ENCODE data around the gene DNAJC5G.
"Not testable (repeated sequence)": the region's sequence is repeated elsewhere in the genome, so short reads cannot be mapped to it uniquely, and the experiment has no call there.

The DNAJC5G gene

GRCh38 chr2:27306136-27306535 is 30.9 kb downstream of the DNAJC5G start:
- in situ Hi-C loops (cut with MboI; ENCODE audit: low sequenced_read_pairs): no loop called here

- in situ Hi-C loops (cut with MboI; ENCODE audit: low sequenced_read_pairs): no loop called here
Measured at GRCh38 chr2:27306573-27307286, 31.5 kb downstream of the DNAJC5G start.

DNA sequence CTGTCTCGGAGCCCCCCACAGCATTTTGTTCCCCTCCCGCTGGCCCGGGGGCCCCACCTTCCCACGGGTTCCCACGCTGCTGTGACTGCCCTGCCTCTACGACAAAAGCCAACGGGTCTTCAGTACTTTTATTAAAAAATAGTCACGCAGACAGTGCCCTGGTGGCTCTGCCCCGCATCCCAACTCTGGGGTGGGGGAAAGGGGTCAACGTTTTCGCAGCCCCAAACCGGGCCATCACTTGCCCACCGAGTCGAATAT is 32.0 kb downstream of the DNAJC5G start:
- in situ Hi-C loops (cut with MboI; ENCODE audit: low sequenced_read_pairs): no loop called here

GRCh38 chr2:27307545-27308358 is 32.5 kb downstream of the DNAJC5G start:
- in situ Hi-C loops (cut with MboI; ENCODE audit: low sequenced_read_pairs): no loop called here

- in situ Hi-C loops (cut with MboI; ENCODE audit: low sequenced_read_pairs): no loop called here
Measured at GRCh38 chr2:27308359-27308881, 33.2 kb downstream of the DNAJC5G start, which contains the start of gene UCN. TSS of gene UCN (minus strand) at chr2:27308445. CDS start at chr2:27307895, 550 bp downstream.

DNA sequence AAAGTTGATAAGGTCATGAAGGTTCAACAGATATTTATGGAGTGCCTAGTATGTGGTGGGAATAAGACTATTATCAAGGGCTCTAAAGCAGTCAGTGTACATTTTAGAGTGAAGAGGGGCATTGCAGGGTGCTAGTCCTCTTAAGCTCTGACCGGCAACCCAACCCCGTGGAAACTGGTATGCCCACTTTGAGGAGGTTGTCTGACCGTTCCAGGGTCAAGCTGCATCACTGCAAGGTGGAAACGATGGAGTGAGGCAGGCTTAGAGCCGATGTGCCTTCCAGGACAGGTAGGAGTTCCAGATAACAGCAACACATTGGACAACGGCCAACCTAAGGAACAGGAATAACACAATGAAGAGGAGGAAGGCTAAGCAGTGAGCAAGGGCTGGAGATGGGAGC is 34.4 kb downstream of the DNAJC5G start:
- in situ Hi-C loops (cut with MboI; ENCODE audit: low sequenced_read_pairs): no loop called here

- in situ Hi-C loops (cut with MboI; ENCODE audit: low sequenced_read_pairs): no loop called here
Measured at GRCh38 chr2:27312152-27312551, 36.9 kb downstream of the DNAJC5G start.

- in situ Hi-C loops (cut with MboI; ENCODE audit: low sequenced_read_pairs): no loop called here
Measured at GRCh38 chr2:27313882-27314645, 38.8 kb downstream of the DNAJC5G start.

- in situ Hi-C loops (cut with MboI; ENCODE audit: low sequenced_read_pairs): no loop called here
Measured at GRCh38 chr2:27314709-27315108, 39.5 kb downstream of the DNAJC5G start.

- in situ Hi-C loops (cut with MboI; ENCODE audit: low sequenced_read_pairs): no loop called here
Measured at GRCh38 chr2:27315122-27315521, 39.9 kb downstream of the DNAJC5G start.

DNA sequence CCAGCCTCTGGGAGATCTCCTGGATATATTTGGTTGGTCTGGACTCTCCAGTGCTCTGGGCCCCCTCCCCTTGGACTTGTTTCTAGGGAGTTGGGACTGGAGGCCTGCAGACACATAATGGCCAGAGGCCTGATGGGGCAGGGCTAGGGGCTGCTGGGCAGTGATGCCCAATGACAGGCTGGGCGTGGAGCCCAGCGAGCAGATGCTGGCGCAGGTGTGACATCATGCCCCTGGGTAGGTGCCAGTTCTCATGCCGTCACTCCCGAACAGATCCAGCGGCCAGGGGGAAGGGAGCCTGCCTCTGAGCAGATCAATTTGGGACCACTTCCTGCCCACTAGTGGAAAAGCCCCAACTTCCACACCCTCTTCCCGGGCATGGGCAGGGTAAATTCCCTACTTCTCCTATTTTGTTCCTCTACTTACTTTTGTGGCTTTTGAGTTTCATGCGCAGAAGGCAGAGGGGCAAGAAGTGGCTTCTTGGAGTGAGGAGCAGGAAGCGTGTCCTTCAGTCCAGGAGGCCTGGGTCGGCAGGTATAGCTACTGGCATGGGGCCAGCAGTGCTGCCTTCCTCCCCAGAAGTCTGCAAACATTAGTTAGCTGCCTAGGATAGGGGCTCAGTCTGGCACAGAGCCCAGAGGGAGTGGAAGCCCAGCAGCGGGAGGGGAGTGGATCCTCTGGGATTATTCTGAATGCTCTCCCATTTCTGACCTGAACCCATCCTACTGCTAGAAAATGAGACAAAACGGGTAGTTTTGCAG is 41.6 kb downstream of the DNAJC5G start:
- in situ Hi-C loops (cut with MboI; ENCODE audit: low sequenced_read_pairs): no loop called here

- in situ Hi-C loops (cut with MboI; ENCODE audit: low sequenced_read_pairs): not testable (repeated sequence)
Measured at GRCh38 chr2:27319839-27320238, 44.6 kb downstream of the DNAJC5G start.

DNA sequence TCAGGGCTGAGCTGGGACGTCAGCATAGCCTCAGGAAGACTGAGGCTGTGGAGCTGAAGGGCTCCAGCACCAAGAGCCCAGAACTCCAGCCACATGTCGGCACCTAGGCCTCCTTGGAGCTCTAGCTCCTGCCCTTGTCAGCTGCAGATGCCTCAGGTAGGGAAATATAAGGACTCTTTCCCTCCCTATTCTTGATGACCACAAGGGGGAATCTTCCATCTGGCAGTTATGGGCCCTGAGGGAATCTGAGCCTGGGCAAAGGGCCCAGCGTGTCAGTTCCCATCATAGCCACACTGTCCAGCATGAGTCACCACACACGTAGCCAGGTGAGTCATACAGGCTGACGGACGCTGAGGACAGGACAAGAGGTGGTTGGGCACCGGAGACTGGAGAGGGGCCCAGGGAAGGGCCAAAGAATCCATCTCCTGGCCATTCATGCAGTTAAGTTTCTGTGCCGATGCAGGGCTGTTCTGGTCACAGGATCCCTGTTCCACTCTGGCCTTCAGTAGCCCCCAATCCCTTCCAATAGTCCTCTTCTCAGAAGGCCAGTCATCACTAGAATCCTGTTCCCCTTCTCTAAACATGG is 45.8 kb downstream of the DNAJC5G start:
- in situ Hi-C loops (cut with MboI; ENCODE audit: low sequenced_read_pairs): no loop called here

- in situ Hi-C loops (cut with MboI; ENCODE audit: low sequenced_read_pairs): no loop called here
Measured at GRCh38 chr2:27322301-27322765, 47.1 kb downstream of the DNAJC5G start.

- in situ Hi-C loops (cut with MboI; ENCODE audit: low sequenced_read_pairs): no loop called here
Measured at GRCh38 chr2:27322766-27323595, 47.7 kb downstream of the DNAJC5G start, which contains the start of gene MPV17. TSS of gene MPV17 (minus strand) at chr2:27323097. CDS start at chr2:27322517, 580 bp downstream.

DNA sequence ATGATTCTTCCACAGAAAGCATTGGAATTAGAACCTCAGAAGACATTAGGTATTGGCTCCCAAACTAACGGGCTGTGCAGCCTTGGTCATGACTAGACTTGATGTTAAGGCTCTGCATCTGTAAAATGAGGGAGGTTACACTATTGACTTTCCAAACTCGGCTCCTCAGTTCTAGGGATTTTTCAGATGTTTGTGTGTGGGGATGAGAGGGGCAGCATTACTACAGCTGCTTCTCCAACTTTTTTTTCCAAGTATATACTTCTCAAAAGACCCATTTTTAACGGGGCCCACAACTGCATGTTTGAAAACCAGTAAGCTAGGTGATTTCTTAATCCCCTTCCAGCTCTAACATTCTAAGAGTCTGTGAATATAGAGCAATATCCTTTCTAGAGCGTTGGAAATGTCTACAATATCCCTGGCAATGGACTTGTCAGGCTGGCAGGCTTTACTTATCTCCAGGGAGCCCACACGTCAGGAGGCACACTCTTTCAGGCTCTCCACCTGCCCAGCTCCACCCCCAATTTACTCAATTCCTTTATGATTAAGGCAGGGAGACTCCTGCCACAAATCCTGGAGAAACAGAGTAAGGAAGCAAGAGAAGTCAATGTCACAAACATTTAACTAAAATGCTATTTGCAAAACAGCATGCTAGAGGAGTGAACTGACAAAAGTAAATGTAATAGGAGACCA is 48.5 kb downstream of the DNAJC5G start:
- in situ Hi-C loops (cut with MboI; ENCODE audit: low sequenced_read_pairs): no loop called here

- in situ Hi-C loops (cut with MboI; ENCODE audit: low sequenced_read_pairs): no loop called here
Measured at GRCh38 chr2:27324720-27325119, 49.5 kb downstream of the DNAJC5G start.
